HG03280 (cell line): ENCODE measurements around the gene TAGLN2.
"Not testable (repeated sequence)": the region's sequence is repeated elsewhere in the genome, so short reads cannot be mapped to it uniquely, and the experiment has no call there.

ENCODE experiments used
- ATAC-seq: cut with Tn5 transposase; IDR thresholded peaks from one replicate; pipeline ENCODE4 v1.9.1; 2021; ENCODE audit warnings: mild to moderate bottlenecking, moderate library complexity; ENCODE audit not compliant: unreplicated experiment

Gene TAGLN2

GRCh38 chr1:159902541-159902940, 22.8 kb downstream of the TAGLN2 start:
- ATAC-seq = no peak

GRCh38 chr1:159900755-159901360, 24.4 kb downstream of the TAGLN2 start:
- no peak for ATAC-seq

GRCh38 chr1:159900086-159900680, 25.1 kb downstream of the TAGLN2 start, which contains the start of gene CFAP45:
TSS of gene CFAP45 (minus strand) at chr1:159900165. CDS start at chr1:159900098, 67 bp downstream.
- ATAC-seq = no peak

GRCh38 chr1:159899634-159900033, 25.7 kb downstream of the TAGLN2 start:
- ATAC-seq = not testable (repeated sequence)

- ATAC-seq = no peak
These were observed 26.8 kb downstream of the TAGLN2 start for GRCh38 chr1:159898527-159898926.

GRCh38 chr1:159897962-159898361, 27.3 kb downstream of the TAGLN2 start:
- ATAC-seq = no peak

- no peak for ATAC-seq
These were observed 28.8 kb downstream of the TAGLN2 start for GRCh38 chr1:159896546-159896930.

- no peak for ATAC-seq
These were observed 29.3 kb downstream of the TAGLN2 start for GRCh38 chr1:159895836-159896545.

- ATAC-seq = no peak
These were observed 30.0 kb downstream of the TAGLN2 start for GRCh38 chr1:159895286-159895685.

GRCh38 chr1:159892944-159893343, 32.4 kb downstream of the TAGLN2 start:
- no peak for ATAC-seq

GRCh38 chr1:159891275-159892157, 33.8 kb downstream of the TAGLN2 start:
- no peak for ATAC-seq

GRCh38 chr1:159890390-159890789, 34.9 kb downstream of the TAGLN2 start:
- ATAC-seq = no peak

GRCh38 chr1:159889821-159890252, 35.5 kb downstream of the TAGLN2 start:
- ATAC-seq = peak; percentile 82

- ATAC-seq = no peak
These were observed 36.1 kb downstream of the TAGLN2 start for GRCh38 chr1:159889202-159889601.

GRCh38 chr1:159884296-159884695, 41.0 kb downstream of the TAGLN2 start:
- ATAC-seq = no peak

GRCh38 chr1:159883134-159883533, 42.2 kb downstream of the TAGLN2 start:
- ATAC-seq = no peak

GRCh38 chr1:159882527-159882862, 42.8 kb downstream of the TAGLN2 start:
- no peak for ATAC-seq

GRCh38 chr1:159881622-159882526, 43.4 kb downstream of the TAGLN2 start:
- ATAC-seq = no peak

- no peak for ATAC-seq
These were observed 44.9 kb downstream of the TAGLN2 start for GRCh38 chr1:159880430-159880829.

GRCh38 chr1:159879977-159880376, 45.3 kb downstream of the TAGLN2 start:
- no peak for ATAC-seq
